ENCODE measurements around the gene PDE7B.

The PDE7B gene

GRCh38 chr6:135819665-135820064 lies 31.8 kb upstream of the PDE7B start:
- no peak for TF ChIP-seq SPI1 (IDR thresholded peaks at IDR 0.05; ENCODE audit: low read depth, low read length)
- no peak for TF ChIP-seq POU2F2 (IDR thresholded peaks at IDR 0.05; ENCODE audit: low read depth, low read length)
- no peak for TF ChIP-seq TAF1 (IDR thresholded peaks at IDR 0.05; ENCODE audit: low read depth, low read length)
- DNase-seq (ENCODE audit: insufficient read length, low spot score) (no peak), FAIRE-seq (no peak)

- no peak for FAIRE-seq
- DNase-seq (ENCODE audit: insufficient read length, low spot score) = no peak
- TF ChIP-seq TAF1 (IDR thresholded peaks at IDR 0.05; ENCODE audit: low read depth, low read length) (no peak), POLR2AphosphoS5 (IDR thresholded peaks at IDR 0.05; ENCODE audit: low read depth, low read length) (no peak), POLR2A (IDR thresholded peaks at IDR 0.05; ENCODE audit: low read depth, low read length) (no peak), PAX5 (IDR thresholded peaks at IDR 0.05; ENCODE audit: insufficient read depth, low read length, severe bottlenecking) (no peak), POU2F2 (IDR thresholded peaks at IDR 0.05; ENCODE audit: low read depth, low read length) (no peak), SPI1 (IDR thresholded peaks at IDR 0.05; ENCODE audit: low read depth, low read length) (no peak)
Observed at GRCh38 chr6:135820340-135820739, 31.2 kb upstream of the PDE7B start.

- DNase-seq (ENCODE audit: insufficient read length, low spot score) (no peak), FAIRE-seq (no peak)
- TF ChIP-seq SPI1 (IDR thresholded peaks at IDR 0.05; ENCODE audit: low read depth, low read length) (no peak), PAX5 (IDR thresholded peaks at IDR 0.05; ENCODE audit: insufficient read depth, low read length, severe bottlenecking) (no peak), TAF1 (IDR thresholded peaks at IDR 0.05; ENCODE audit: low read depth, low read length) (no peak), POLR2A (IDR thresholded peaks at IDR 0.05; ENCODE audit: low read depth, low read length) (no peak), POLR2AphosphoS5 (IDR thresholded peaks at IDR 0.05; ENCODE audit: low read depth, low read length) (no peak), POU2F2 (IDR thresholded peaks at IDR 0.05; ENCODE audit: low read depth, low read length) (no peak)
Observed at GRCh38 chr6:135823851-135824250, 27.6 kb upstream of the PDE7B start.

- DNase-seq (ENCODE audit: insufficient read length, low spot score) (no peak), FAIRE-seq (no peak)
- TF ChIP-seq TAF1 (IDR thresholded peaks at IDR 0.05; ENCODE audit: low read depth, low read length) = no peak
- TF ChIP-seq SPI1 (IDR thresholded peaks at IDR 0.05; ENCODE audit: low read depth, low read length) = no peak
- no peak for TF ChIP-seq POU2F2 (IDR thresholded peaks at IDR 0.05; ENCODE audit: low read depth, low read length)
- TF ChIP-seq POLR2AphosphoS5 (IDR thresholded peaks at IDR 0.05; ENCODE audit: low read depth, low read length) = no peak
- no peak for TF ChIP-seq PAX5 (IDR thresholded peaks at IDR 0.05; ENCODE audit: insufficient read depth, low read length, severe bottlenecking)
- no peak for TF ChIP-seq POLR2A (IDR thresholded peaks at IDR 0.05; ENCODE audit: low read depth, low read length)
Observed at GRCh38 chr6:135826236-135826804, 25.2 kb upstream of the PDE7B start.

GRCh38 chr6:135828021-135828420 lies 23.5 kb upstream of the PDE7B start:
- DNase-seq (ENCODE audit: insufficient read length, low spot score) (no peak), FAIRE-seq (no peak)
- TF ChIP-seq PAX5 (IDR thresholded peaks at IDR 0.05; ENCODE audit: insufficient read depth, low read length, severe bottlenecking) (no peak), POLR2A (IDR thresholded peaks at IDR 0.05; ENCODE audit: low read depth, low read length) (no peak), POLR2AphosphoS5 (IDR thresholded peaks at IDR 0.05; ENCODE audit: low read depth, low read length) (no peak)

GRCh38 chr6:135830452-135830881 lies 21.0 kb upstream of the PDE7B start:
- no peak for TF ChIP-seq POLR2AphosphoS5 (IDR thresholded peaks at IDR 0.05; ENCODE audit: low read depth, low read length)
- no peak for TF ChIP-seq POLR2A (IDR thresholded peaks at IDR 0.05; ENCODE audit: low read depth, low read length)
- TF ChIP-seq PAX5 (IDR thresholded peaks at IDR 0.05; ENCODE audit: insufficient read depth, low read length, severe bottlenecking) = no peak
- no peak for TF ChIP-seq POU2F2 (IDR thresholded peaks at IDR 0.05; ENCODE audit: low read depth, low read length)
- TF ChIP-seq TAF1 (IDR thresholded peaks at IDR 0.05; ENCODE audit: low read depth, low read length) = no peak
- no peak for TF ChIP-seq SPI1 (IDR thresholded peaks at IDR 0.05; ENCODE audit: low read depth, low read length)
- DNase-seq (ENCODE audit: insufficient read length, low spot score) (no peak), FAIRE-seq (no peak)

GRCh38 chr6:135831016-135831415 lies 20.5 kb upstream of the PDE7B start:
- DNase-seq (ENCODE audit: insufficient read length, low spot score) (no peak), FAIRE-seq (no peak)

GRCh38 chr6:135832166-135832565 lies 19.3 kb upstream of the PDE7B start:
- no peak for TF ChIP-seq POLR2AphosphoS5 (IDR thresholded peaks at IDR 0.05; ENCODE audit: low read depth, low read length)
- no peak for TF ChIP-seq PAX5 (IDR thresholded peaks at IDR 0.05; ENCODE audit: insufficient read depth, low read length, severe bottlenecking)
- no peak for TF ChIP-seq SPI1 (IDR thresholded peaks at IDR 0.05; ENCODE audit: low read depth, low read length)
- no peak for TF ChIP-seq POLR2A (IDR thresholded peaks at IDR 0.05; ENCODE audit: low read depth, low read length)
- FAIRE-seq (no peak), DNase-seq (ENCODE audit: insufficient read length, low spot score) (no peak)

More at GRCh38 chr6:135831016-135831415, 20.5 kb upstream of the PDE7B start:
- TF ChIP-seq POU2F2 (IDR thresholded peaks at IDR 0.05; ENCODE audit: low read depth, low read length) = no peak
- no peak for TF ChIP-seq SPI1 (IDR thresholded peaks at IDR 0.05; ENCODE audit: low read depth, low read length)
- TF ChIP-seq POLR2AphosphoS5 (IDR thresholded peaks at IDR 0.05; ENCODE audit: low read depth, low read length) = no peak
- TF ChIP-seq TAF1 (IDR thresholded peaks at IDR 0.05; ENCODE audit: low read depth, low read length) = no peak
- TF ChIP-seq PAX5 (IDR thresholded peaks at IDR 0.05; ENCODE audit: insufficient read depth, low read length, severe bottlenecking) = no peak
- TF ChIP-seq POLR2A (IDR thresholded peaks at IDR 0.05; ENCODE audit: low read depth, low read length) = no peak

- no peak for DNase-seq (ENCODE audit: insufficient read length, low spot score)
- TF ChIP-seq POLR2AphosphoS5 (IDR thresholded peaks at IDR 0.05; ENCODE audit: low read depth, low read length) (no peak), TAF1 (IDR thresholded peaks at IDR 0.05; ENCODE audit: low read depth, low read length) (no peak), SPI1 (IDR thresholded peaks at IDR 0.05; ENCODE audit: low read depth, low read length) (no peak), POU2F2 (IDR thresholded peaks at IDR 0.05; ENCODE audit: low read depth, low read length) (no peak), POLR2A (IDR thresholded peaks at IDR 0.05; ENCODE audit: low read depth, low read length) (no peak), PAX5 (IDR thresholded peaks at IDR 0.05; ENCODE audit: insufficient read depth, low read length, severe bottlenecking) (no peak)
- FAIRE-seq = no peak
Observed at GRCh38 chr6:135833771-135834170, 17.7 kb upstream of the PDE7B start.

- DNase-seq (ENCODE audit: insufficient read length, low spot score) (no peak), FAIRE-seq (no peak)
- no peak for TF ChIP-seq PAX5 (IDR thresholded peaks at IDR 0.05; ENCODE audit: insufficient read depth, low read length, severe bottlenecking)
- TF ChIP-seq POLR2A (IDR thresholded peaks at IDR 0.05; ENCODE audit: low read depth, low read length) = no peak
- no peak for TF ChIP-seq POU2F2 (IDR thresholded peaks at IDR 0.05; ENCODE audit: low read depth, low read length)
- no peak for TF ChIP-seq TAF1 (IDR thresholded peaks at IDR 0.05; ENCODE audit: low read depth, low read length)
- TF ChIP-seq POLR2AphosphoS5 (IDR thresholded peaks at IDR 0.05; ENCODE audit: low read depth, low read length) = no peak
- no peak for TF ChIP-seq SPI1 (IDR thresholded peaks at IDR 0.05; ENCODE audit: low read depth, low read length)
Observed at GRCh38 chr6:135837735-135838449, 13.6 kb upstream of the PDE7B start.
